A549 (cell line): ENCODE measurements around the gene CFAP46. TPM values are rescaled to one million over a fixed set of nuclear protein-coding genes. Genes with fewer than 3 reads are reported as not detected.

Experiments used
- ATAC-seq, 2 experiments: fragments of 200-7000 bp in 1 of 2; fragments of >200 bp in 1 of 2; cut with Nextera tagmentation in 1 of 2; cut with Tn5 transposase in 1 of 2; 3 replicates each; pipeline versions ENCODE4 v1.8.0 to v1.9.1; 2018 to 2020; ENCODE audit warnings: mild to moderate bottlenecking in 1 of 2, moderate library complexity in 1 of 2
- CTCF ChIA-PET: fragments of 300-600 bp; sonication (Branson Sonifier 250); formaldehyde crosslinking; extraction: SDS; loops from one replicate; lab custom pipeline; 2021; ENCODE audit warnings: antibody characterized with exemption, inconsistent platforms; lab: Yijun Ruan, JAX
- POLR2A ChIA-PET: fragments of 350-600 bp; formaldehyde crosslinking; extraction: SDS; loops from one replicate; lab custom pipeline; 2021; ENCODE audit warnings: antibody characterized with exemption, inconsistent platforms; lab: Yijun Ruan, JAX
- DNase-seq, 2 experiments: peaks; one replicate each; pipeline versions ENCODE4 v3.0.0 to v3.0.0-alpha.2; 2011 to 2016; ENCODE audit warnings: low read depth in 1 of 2, low spot score in 1 of 2
- FAIRE-seq: peaks from 2 replicates; lab custom pipeline; 2011; peaks lifted over from hg19 to GRCh38; lab: Jason Lieb, UNC
- H3K27ac ChIP-seq, 2 experiments: fragments of >200 bp; sonication (Bioruptor Twin); formaldehyde crosslinking; 3 replicates each; pipeline ENCODE4 v1.5.1; 2016 to 2017
- H3K4me1 ChIP-seq: fragments of >200 bp; sonication (Bioruptor Twin); formaldehyde crosslinking; 3 replicates; pipeline ENCODE4 v1.6.1; 2016
- H3K4me2 ChIP-seq: fragments of >200 bp; sonication (Bioruptor Twin); formaldehyde crosslinking; 3 replicates; pipeline ENCODE4 v1.6.1; 2016
- H3K4me3 ChIP-seq: fragments of >200 bp; sonication (Bioruptor Twin); formaldehyde crosslinking; 3 replicates; pipeline ENCODE4 v1.5.1; 2016
- H3K9me3 ChIP-seq: fragments of >200 bp; sonication (Bioruptor Twin); formaldehyde crosslinking; 3 replicates; pipeline ENCODE4 v1.6.1; 2016
- ATOH8 ChIP-seq: fragments of 250-450 bp; sonication (Bioruptor Pico); IDR thresholded peaks from 2 replicates; pipeline ENCODE4 v1.5.0; 2020; ENCODE audit warnings: low read depth, mild to moderate bottlenecking, moderate library complexity
- BHLHE40 ChIP-seq: IDR thresholded peaks from 2 replicates; pipeline ENCODE4 v1.6.1; 2012; ENCODE audit warnings: low read depth, low read length, inconsistent platforms
- CBX8 ChIP-seq: fragments of 200-600 bp; sonication (generic); IDR thresholded peaks from 2 replicates; pipeline ENCODE4 v1.6.1; 2016
- CHD2 ChIP-seq: fragments of 150-350 bp; IDR thresholded peaks from 2 replicates; pipeline ENCODE4 v1.6.1; 2014; ENCODE audit warnings: low read length; ENCODE audit not compliant: partially characterized antibody
- CTCF ChIP-seq: fragments of >200 bp; sonication (Bioruptor Twin); formaldehyde crosslinking; IDR thresholded peaks from 3 replicates; pipeline ENCODE4 v1.5.1; 2016
- EHF ChIP-seq: fragments of 250-450 bp; sonication (Bioruptor Pico); IDR thresholded peaks from 2 replicates; pipeline ENCODE4 v1.5.0; 2020; ENCODE audit warnings: mild to moderate bottlenecking
- ESRRA ChIP-seq: fragments of 150-350 bp; IDR thresholded peaks from 2 replicates; pipeline ENCODE4 v1.6.1; 2014; ENCODE audit warnings: mild to moderate bottlenecking, low read length, borderline replicate concordance
- HEYL ChIP-seq: fragments of 250-450 bp; sonication (Bioruptor Pico); IDR thresholded peaks from 2 replicates; pipeline ENCODE4 v1.8.0; 2021; ENCODE audit warnings: mild to moderate bottlenecking, moderate library complexity
- HOXB13 ChIP-seq: fragments of 250-450 bp; sonication (Bioruptor Pico); IDR thresholded peaks from 2 replicates; pipeline ENCODE4 v1.5.0; 2020; ENCODE audit warnings: low read depth, mild to moderate bottlenecking, moderate library complexity
- MAZ ChIP-seq: fragments of 150-350 bp; IDR thresholded peaks from 2 replicates; pipeline ENCODE4 v1.6.1; 2014; ENCODE audit warnings: antibody characterized with exemption, low read depth, low read length, borderline replicate concordance
- NPAS2 ChIP-seq: fragments of 250-450 bp; sonication (Bioruptor Pico); IDR thresholded peaks from 2 replicates; pipeline ENCODE4 v1.8.0; 2022; ENCODE audit warnings: mild to moderate bottlenecking, moderate library complexity, borderline replicate concordance
- PBX3 ChIP-seq: IDR thresholded peaks from 2 replicates; pipeline ENCODE4 v1.6.1; 2012
- POLR2A ChIP-seq: IDR thresholded peaks from 2 replicates; pipeline ENCODE4 v1.6.1; 2012; ENCODE audit warnings: mild to moderate bottlenecking, low read length
- POLR2AphosphoS2 ChIP-seq: conservative IDR thresholded peaks from 2 replicates; pipeline ENCODE4 v1.6.1; 2012; ENCODE audit warnings: low read length, improper control_type of control experiment, inconsistent platforms
- RAD21 ChIP-seq, 2 experiments: fragments of >200 bp in 1 of 2; sonication (Bioruptor Twin) in 1 of 2; formaldehyde crosslinking in 1 of 2; IDR thresholded peaks in 1 of 2; conservative IDR thresholded peaks in 1 of 2; 2 replicates in 1 of 2; 3 replicates in 1 of 2; pipeline ENCODE4 v1.6.1; 2012 to 2018; ENCODE audit warnings: inconsistent platforms in 1 of 2
- RCOR1 ChIP-seq: fragments of 150-350 bp; IDR thresholded peaks from 2 replicates; pipeline ENCODE4 v1.6.1; 2014; ENCODE audit warnings: antibody characterized with exemption, low read length, low read depth
- RFX5 ChIP-seq: fragments of 450-650 bp; IDR thresholded peaks from 2 replicates; pipeline ENCODE4 v1.7.1; 2014; ENCODE audit warnings: antibody characterized with exemption, mild to moderate bottlenecking, moderate library complexity
- ZFP36 ChIP-seq: fragments of 450-650 bp; IDR thresholded peaks from 2 replicates; pipeline ENCODE4 v1.6.1; 2014; ENCODE audit warnings: borderline replicate concordance; ENCODE audit not compliant: partially characterized antibody
- ZSCAN20 ChIP-seq: fragments of 250-450 bp; sonication (Bioruptor Pico); IDR thresholded peaks from 2 replicates; pipeline ENCODE4 v1.8.0; 2022; ENCODE audit warnings: mild to moderate bottlenecking, moderate library complexity
- WGBS: methylation state at CpG from one replicate; pipeline ENCODE4 v1.1.6; 2017; ENCODE audit errors: missing lambda C conversion rate; 5-methylcytosine and 5-hydroxymethylcytosine counted together
- polyA plus RNA-seq, 4 experiments: library from polyadenylated mRNA; depleted of rRNA in 3 of 4; stranded (reverse); fragments of >200 nt; fragmentation: RNase III in 1 of 4; extraction: RNeasy Plus Mini Kit Qiagen cat#74134 plus additional on column Dnase treatment in 1 of 4; gene quantifications; 2 replicates in 3 of 4; 3 replicates in 1 of 4; pipeline ENCODE4 v1.2.3, GENCODE V29; 2011 to 2017

The CFAP46 gene
- polyA plus RNA-seq, 2 of the 4 experiments (the other 2 are of a cell fraction), result 0.88 to 1.8 TPM

- H3K27ac ChIP-seq, result no peak overlapping the region
- H3K4me3 ChIP-seq, result no peak overlapping the region
- WGBS, result 0% methylated on average over 3 of the region's 3 CpGs
- TF ChIP-seq ZSCAN20 (CRISPR knock-in tag), result no peak
- no peak for TF ChIP-seq HEYL (CRISPR knock-in tag)
- no peak for TF ChIP-seq CTCF
- DNase-seq (no peak), FAIRE-seq (no peak), ATAC-seq (no peak)
- no peak overlapping the region for H3K4me2 ChIP-seq
- ChIA-PET CTCF (interaction anchor here (1.4 kb wide), 1 partner anchor 284 kb away, joined by 4 read pairs; no protein-coding TSS in a partner anchor), POLR2A (no interaction called here)
- peaks cover 24% of the 10 kb centered on the region for H3K9me3 ChIP-seq
- peaks cover 1% of the 10 kb centered on the region; the same call in 1 of the 3 replicates for H3K4me1 ChIP-seq
Measured at GRCh38 chr10:132841615-132841975, 100.8 kb downstream of the CFAP46 start.

GRCh38 chr10:132840698-132841614, 101.4 kb downstream of the CFAP46 start:
- no peak overlapping the region for H3K4me3 ChIP-seq
- FAIRE-seq (no peak), ATAC-seq (no peak), DNase-seq (no peak)
- ChIA-PET POLR2A (no interaction called here), CTCF (interaction anchor here (1.4 kb wide), 1 partner anchor 284 kb away, joined by 4 read pairs; no protein-coding TSS in a partner anchor)
- WGBS, result 31% methylated on average over 22 of the region's 24 CpGs
- H3K4me1 ChIP-seq, result peaks cover 6% of the 10 kb centered on the region; the same call in 1 of the 3 replicates
- peaks cover 24% of the 10 kb centered on the region for H3K9me3 ChIP-seq
- H3K4me2 ChIP-seq, result no peak overlapping the region
- H3K27ac ChIP-seq, result no peak overlapping the region
- TF ChIP-seq ZFP36, result no peak
- TF ChIP-seq MAZ, result no peak
- TF ChIP-seq CTCF, result no peak
- no peak for TF ChIP-seq ESRRA
- no peak for TF ChIP-seq NPAS2
- no peak for TF ChIP-seq BHLHE40
- no peak for TF ChIP-seq POLR2A
- TF ChIP-seq PBX3, result no peak
- TF ChIP-seq RCOR1, result no peak
- no peak for TF ChIP-seq CBX8
- TF ChIP-seq ZSCAN20 (CRISPR knock-in tag), result no peak
- no peak for TF ChIP-seq RFX5

- POLR2A ChIA-PET, result no interaction called here
- ATAC-seq, result no peak
- H3K4me2 ChIP-seq, result no peak overlapping the region
- peaks cover 24% of the 10 kb centered on the region for H3K9me3 ChIP-seq
- FAIRE-seq, result no peak
- H3K4me3 ChIP-seq, result no peak overlapping the region
- CTCF ChIA-PET, result interaction anchor here (1.1 to 1.6 kb wide), 5 partner anchors 11 to 286 kb away, joined by 3 to 5 read pairs (median 3); no protein-coding TSS in a partner anchor
- no peak for DNase-seq
- 43% methylated on average over 13 of the region's 13 CpGs for WGBS
- peaks cover 6% of the 10 kb centered on the region; the same call in 1 of the 3 replicates for H3K4me1 ChIP-seq
- no peak overlapping the region for H3K27ac ChIP-seq
- no peak for TF ChIP-seq RAD21 (conservative IDR thresholded peaks at IDR 0.05 in 1 of 2, IDR thresholded peaks at IDR 0.05 in 1 of 2)
- no peak for TF ChIP-seq CHD2
- TF ChIP-seq HOXB13 (CRISPR knock-in tag), result no peak
- TF ChIP-seq ZSCAN20 (CRISPR knock-in tag), result no peak
- no peak for TF ChIP-seq EHF (CRISPR knock-in tag)
- no peak for TF ChIP-seq ATOH8 (CRISPR knock-in tag)
- no peak for TF ChIP-seq ESRRA
- no peak for TF ChIP-seq POLR2AphosphoS2
Measured at GRCh38 chr10:132839061-132839460, 103.3 kb downstream of the CFAP46 start.
